Right kidney (tissue), 9 donors: Measurements from ENCODE around the gene HAAO.
"Not testable (repeated sequence)": the region's sequence is repeated elsewhere in the genome, so short reads cannot be mapped to it uniquely, and the experiment has no call there.

Experiments used
- DNase-seq: peaks from one replicate; pipeline ENCODE4 v3.0.0-alpha.2; 2016
- long read RNA-seq, 8 donors: transcript quantifications; one replicate each; lab custom pipeline, GENCODE V29; 2026

HAAO gene
- long read RNA-seq, donor 1, transcript HAAO-201 (10 exons, 1,265 nt), result major isoform, 13 of 15 reads
- long read RNA-seq, donor 1, partial matches to known transcripts, result 0 of 15 reads
- long read RNA-seq, donor 1, other reads (novel, unspliced or antisense), result 0 of 15 reads
- long read RNA-seq, donor 2, transcript HAAO-201 (10 exons, 1,265 nt), result major isoform, 5 of 5 reads
- long read RNA-seq, donor 2, partial matches to known transcripts, result 0 of 5 reads
- long read RNA-seq, donor 2, other reads (novel, unspliced or antisense), result 0 of 5 reads
- long read RNA-seq, donor 3, transcript HAAO-201 (10 exons, 1,265 nt), result major isoform, 10 of 15 reads
- long read RNA-seq, donor 3, partial matches to known transcripts, result 0 of 15 reads
- long read RNA-seq, donor 3, other reads (novel, unspliced or antisense), result 0 of 15 reads
- long read RNA-seq, donor 4, transcript HAAO-201 (10 exons, 1,265 nt), result major isoform, 5 of 17 reads
- long read RNA-seq, donor 4, partial matches to known transcripts, result 10 of 17 reads
- long read RNA-seq, donor 4, other reads (novel, unspliced or antisense), result 0 of 17 reads
- long read RNA-seq, donor 5, transcript HAAO-201 (10 exons, 1,265 nt), result major isoform, 13 of 17 reads
- long read RNA-seq, donor 5, partial matches to known transcripts, result 0 of 17 reads
- long read RNA-seq, donor 5, other reads (novel, unspliced or antisense), result 0 of 17 reads
- long read RNA-seq, donor 6, partial matches to known transcripts, result 0 of 5 reads
- long read RNA-seq, donor 6, other reads (novel, unspliced or antisense), result 0 of 5 reads
- long read RNA-seq, donor 7, transcript HAAO-201 (10 exons, 1,265 nt), result major isoform, 13 of 15 reads
- long read RNA-seq, donor 7, partial matches to known transcripts, result 0 of 15 reads
- long read RNA-seq, donor 7, other reads (novel, unspliced or antisense), result 0 of 15 reads
- long read RNA-seq, donor 8, transcript HAAO-201 (10 exons, 1,265 nt), result major isoform, 9 of 13 reads
- long read RNA-seq, donor 8, partial matches to known transcripts, result 0 of 13 reads
- long read RNA-seq, donor 8, other reads (novel, unspliced or antisense), result 0 of 13 reads

GRCh38 chr2:42792583-42793333 lies at the start of gene HAAO:
Gene HAAO, minus strand, starts transcription at chr2:42792583. Its CDS starts 47 bp downstream, at chr2:42792536.
- DNase-seq, result peak; percentile 92

DNA sequence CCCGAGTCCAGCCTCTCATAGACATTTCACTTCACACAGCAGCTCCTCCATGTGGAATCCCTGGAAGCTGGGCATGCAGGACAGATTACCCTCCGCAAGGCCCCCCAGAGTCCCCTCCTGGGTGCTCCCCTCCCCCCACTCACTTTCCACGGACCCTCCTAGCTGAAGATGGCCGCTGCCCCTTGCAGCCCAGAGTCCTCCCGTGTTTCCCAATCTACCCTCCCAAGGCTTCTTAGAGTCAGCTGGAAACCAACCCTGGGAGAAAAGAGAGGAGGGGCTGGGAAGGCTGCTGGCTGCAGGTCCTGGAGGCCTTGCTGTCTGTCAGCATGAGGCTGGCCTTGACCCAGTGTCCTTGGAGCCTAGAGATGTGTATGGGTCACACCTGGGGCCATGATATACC lies 49.0 kb upstream of the HAAO start:
- no peak for DNase-seq

GRCh38 chr2:42840760-42841159 lies 48.4 kb upstream of the HAAO start:
- DNase-seq, result no peak

DNA sequence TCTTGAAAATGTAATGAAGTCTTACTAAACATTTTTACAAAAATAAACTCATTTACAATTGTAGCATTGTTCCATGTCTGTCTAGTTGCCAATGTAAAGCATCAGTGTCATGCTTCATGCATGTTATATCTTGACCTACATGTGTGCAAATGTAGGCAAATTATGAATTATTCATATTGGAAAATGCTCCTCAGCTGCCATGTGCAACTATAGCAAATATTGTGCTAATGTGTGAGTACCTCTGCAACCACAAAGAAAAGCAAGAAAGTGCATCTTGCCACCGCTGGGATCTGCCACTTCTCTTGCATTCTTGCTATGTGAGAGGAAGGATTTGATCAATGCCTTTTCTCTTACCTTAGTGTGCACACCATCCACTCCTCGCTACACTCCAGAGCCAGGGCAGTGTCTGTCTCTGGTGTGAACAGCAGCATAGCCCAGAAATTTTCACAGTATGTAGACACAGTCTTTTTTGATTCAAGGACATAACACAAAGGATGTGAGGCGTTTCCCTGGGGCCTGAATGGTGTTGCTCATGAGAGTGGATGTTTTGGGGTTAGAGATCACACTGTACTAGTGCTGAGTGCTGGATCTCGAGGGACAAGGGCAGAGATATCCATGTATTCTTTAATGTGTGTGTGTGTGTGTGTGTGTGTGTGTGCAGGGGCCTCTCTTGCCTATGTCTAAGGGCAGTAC lies 47.6 kb upstream of the HAAO start:
- DNase-seq, result no peak

DNA sequence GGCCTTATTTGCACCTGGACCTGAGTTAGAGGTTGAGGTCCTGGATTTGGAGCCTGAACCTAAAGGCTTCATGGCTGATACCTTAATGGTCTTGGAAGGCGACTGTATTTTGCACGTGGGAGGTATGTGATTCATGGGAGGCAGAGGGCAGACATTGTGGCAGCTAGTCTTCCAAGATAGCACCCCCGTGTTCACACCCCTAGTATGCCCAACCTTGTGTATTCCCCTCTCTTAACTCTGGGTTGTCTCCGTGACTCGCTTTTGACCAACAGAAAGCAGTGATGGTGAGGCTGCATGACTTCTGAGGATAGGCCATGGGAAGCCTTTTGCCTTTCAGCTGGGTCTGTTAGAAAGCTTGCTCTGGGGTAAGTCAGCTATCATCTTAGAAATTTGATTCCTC lies 45.8 kb upstream of the HAAO start:
- DNase-seq, result no peak

DNA sequence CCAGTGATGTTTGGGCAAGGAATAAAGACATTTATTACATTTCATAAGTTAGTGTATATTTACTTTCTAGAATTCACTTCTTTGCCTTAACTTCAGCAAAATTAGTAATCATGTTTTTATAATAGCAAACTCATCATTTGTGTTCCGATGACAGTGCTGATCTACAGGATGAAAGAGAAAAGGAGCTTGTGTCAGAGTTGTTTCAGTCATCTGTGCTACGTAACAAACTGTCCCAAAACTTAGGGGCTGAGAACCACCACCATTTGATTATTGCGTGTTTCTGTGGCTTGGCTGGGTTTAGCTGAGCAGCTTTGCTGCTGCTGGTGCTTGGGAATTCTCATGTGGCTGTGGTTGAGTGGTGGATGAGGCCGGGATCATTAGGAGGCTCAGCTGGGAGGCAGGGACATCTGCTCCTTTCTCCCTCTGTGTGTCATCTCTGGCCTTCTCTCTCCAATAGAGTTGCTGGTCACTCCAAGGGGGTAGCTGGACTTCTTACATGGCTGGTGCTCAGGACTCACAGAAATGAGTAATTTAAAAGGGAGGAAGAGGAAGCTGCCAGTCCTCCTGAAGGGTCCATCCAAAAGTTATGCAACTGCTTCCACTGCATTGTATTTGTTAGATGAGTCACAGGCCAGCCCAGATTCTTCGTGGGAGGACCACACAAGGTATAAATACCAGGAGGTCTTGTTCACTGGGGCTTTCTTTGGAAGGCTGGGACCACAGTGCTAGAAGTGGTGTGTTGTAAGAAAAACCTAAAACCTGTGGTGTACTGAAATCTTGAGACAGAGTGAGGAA lies 43.4 kb upstream of the HAAO start:
- no peak for DNase-seq

DNA sequence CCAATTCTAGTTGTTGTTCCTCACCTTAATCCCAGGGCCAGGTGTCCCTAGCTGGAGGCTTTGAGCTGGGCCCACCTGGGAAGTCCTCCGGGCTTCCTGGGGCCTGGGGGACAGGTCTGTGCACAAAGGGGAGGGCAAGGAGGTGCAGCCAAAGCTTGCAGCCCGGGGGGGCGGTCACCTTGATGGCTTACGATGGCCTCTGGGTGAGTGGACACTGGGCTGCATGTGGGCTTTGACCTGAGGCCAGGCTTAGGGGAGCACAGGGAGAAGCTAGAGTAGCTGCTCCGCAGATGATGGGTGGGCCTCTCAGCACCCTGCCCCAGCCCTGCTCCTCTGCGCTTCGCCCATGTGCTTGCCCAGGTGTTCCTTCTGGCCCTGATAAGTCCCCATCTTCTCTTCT lies 41.8 kb upstream of the HAAO start:
- no peak for DNase-seq

GRCh38 chr2:42832289-42832634 lies 39.9 kb upstream of the HAAO start:
- no peak for DNase-seq

GRCh38 chr2:42831575-42832288 lies 39.3 kb upstream of the HAAO start:
- DNase-seq, result not testable (repeated sequence)

- no peak for DNase-seq
These were observed 38.7 kb upstream of the HAAO start for GRCh38 chr2:42830922-42831574.

DNA sequence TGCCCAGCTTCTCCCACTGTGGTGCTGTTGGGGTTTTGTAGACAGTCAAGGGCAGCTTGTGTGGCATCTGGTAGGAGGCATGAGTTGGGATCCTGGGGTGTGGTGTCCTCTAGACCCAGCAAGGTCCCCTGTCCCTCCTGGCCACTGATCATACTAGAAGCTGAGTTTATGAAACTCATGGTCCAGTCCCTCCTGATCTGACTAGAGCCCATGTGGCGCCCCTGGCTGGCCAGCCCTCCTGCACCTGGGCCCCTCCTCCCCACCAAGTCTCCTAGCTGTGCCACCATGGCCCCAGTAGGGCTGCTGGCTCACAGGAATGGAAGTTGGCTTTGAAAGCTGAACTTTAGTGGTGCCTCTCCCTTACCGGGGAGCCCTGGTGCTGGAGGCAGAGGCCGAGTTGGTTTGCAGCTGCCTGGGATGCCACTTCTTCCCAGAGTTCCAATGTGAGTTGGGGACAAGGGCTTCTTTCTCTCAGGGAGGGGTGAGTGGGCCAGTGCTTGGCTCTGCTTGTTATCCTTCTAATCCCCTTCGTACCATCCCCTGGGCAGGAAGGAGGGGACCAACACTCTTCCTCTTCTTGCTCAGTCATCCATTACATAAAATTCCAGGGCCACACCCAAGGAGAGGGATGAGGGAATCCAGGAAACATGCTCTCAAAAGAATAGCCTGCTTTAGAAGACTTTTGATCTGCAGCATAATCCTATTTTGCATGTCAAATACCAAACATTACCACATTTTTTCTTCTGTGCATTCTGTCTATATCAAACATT lies 37.5 kb upstream of the HAAO start:
- DNase-seq, result no peak

GRCh38 chr2:42828487-42829425 lies 36.4 kb upstream of the HAAO start:
- peak; percentile 76 for DNase-seq

DNA sequence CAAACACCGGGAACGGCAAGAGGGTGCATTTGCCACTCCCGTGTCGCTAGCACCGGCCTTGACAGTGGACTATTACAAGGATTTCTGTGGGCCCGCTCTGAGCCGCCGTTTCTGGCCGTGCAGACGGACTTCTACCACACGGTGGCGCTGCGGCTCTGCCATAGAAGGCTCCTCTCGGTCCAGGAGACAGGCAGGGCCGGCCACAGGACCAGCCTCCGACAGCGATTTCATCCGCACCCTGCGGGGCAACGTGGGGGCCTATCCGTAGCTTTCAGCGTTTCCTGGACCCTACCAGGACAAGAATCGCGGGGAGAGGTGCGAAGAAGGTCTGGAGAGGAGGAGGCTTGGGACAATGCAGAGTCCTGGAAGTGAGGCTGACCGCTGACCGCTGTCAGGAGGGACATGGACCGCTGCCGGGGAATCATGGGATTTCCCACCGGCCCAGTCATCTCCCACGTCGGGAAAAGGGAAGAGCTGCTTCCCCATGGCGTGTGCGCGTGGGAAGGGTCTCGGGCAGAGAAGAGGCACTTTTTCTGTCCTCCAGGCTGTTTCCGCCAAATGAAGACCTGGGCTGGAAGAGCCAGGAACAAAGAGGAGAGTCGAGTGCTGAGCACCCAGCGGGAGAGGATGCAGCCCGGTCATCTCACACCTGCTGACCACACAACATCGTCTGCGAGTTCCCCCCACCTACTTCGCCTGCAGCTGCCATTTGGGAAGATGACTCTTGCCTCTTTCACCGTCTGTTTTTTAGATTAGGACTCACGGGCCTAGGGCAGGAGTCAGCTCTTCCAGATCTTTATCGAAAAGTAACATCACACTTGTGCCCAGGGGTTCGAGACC lies 35.5 kb upstream of the HAAO start:
- peak; percentile 78 for DNase-seq

GRCh38 chr2:42826231-42826630 lies 33.8 kb upstream of the HAAO start:
- DNase-seq, result no peak

GRCh38 chr2:42824454-42824807 lies 32.0 kb upstream of the HAAO start:
- no peak for DNase-seq

- DNase-seq, result no peak
These were observed 31.5 kb upstream of the HAAO start for GRCh38 chr2:42823744-42824453.
